ENCODE measurements around the gene SYNJ1. TPM values are rescaled to one million over a fixed set of nuclear protein-coding genes. Genes with fewer than 3 reads are reported as not detected.

The SYNJ1 gene
- total and polyA plus RNA-seq, 3 donors from 2014 or later, result 20.9 to 22.7 (median 22.2) TPM

DNA sequence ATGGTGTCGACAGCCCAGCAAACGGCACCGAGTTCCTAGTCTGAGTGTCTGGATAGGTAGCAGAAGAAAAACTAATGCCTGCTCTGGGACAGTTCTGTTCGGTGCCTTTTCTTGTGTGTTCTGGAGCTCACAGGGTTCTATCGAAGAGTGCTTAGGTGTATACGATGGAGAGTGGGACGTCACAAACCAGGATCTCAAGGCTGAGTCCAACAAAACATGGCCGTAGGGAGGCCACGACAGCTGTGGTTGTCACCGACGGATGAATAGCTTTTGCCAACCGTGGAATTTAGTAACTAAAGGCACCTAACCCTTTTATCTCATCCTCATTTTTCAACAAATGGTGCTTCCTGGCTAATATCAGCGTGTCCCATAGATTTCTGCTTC is 635 bp upstream of the SYNJ1 start:
- 2 to 3% methylated on average over 10 to 13 of the region's 13 CpGs for WGBS, 2 donors

DNA sequence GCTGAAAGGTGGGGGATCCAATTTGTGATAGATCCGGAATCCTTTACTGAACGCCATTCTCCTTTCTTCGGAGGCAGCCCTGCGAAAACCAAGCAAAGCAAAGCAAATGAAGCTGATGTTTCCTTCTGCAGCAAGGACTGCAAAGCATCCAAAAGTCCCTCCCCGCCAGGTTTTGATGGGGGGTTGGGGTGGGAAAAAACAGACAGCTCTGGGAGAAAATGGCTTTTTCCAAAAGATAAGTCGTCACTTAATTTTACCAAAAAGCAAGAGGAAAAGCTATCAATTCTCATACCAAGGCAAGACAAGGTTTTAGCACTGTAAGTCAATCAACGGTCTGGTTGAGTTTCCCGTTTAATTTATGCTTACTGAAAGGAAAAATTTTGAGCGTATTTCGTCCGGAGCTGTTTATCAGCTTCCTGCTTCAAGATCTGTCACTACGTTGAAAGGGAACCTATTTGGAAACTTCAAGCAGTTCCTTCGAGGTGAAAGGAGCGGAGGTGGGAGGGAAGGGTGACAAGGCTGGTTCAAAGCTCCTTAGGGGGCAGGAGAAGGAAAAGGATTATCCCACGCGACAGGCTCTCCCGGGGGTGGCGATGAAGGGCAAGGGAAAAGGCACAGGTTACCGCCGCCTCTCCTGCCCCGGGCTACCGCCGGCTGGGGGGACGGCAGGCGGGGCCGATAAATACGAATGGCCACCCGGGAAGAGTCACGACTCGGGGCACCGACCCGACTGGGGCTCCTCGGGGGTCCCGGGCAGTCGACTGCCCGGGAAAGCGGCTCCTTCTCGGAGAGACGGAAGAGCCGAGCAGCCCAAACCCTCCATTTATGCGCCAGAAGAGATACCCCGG is 750 bp downstream of the SYNJ1 start:
- Histone ChIP-seq H3K4me1 (no peaks in the 10 kb centered on the region), H3K27ac (peak overlapping the region; percentile 85 to 89), H3K4me3 (peak overlapping the region; percentile 73 to 99), H3K9me3 (no peaks in the 10 kb centered on the region), H3K27me3 (no peaks in the 10 kb centered on the region), H3K36me3 (ENCODE audit: low read depth, missing control alignments) (no peaks in the 10 kb centered on the region)
- no peak for TF ChIP-seq POLR2A (IDR thresholded peaks at IDR 0.05)
- TF ChIP-seq, protein P1, sequence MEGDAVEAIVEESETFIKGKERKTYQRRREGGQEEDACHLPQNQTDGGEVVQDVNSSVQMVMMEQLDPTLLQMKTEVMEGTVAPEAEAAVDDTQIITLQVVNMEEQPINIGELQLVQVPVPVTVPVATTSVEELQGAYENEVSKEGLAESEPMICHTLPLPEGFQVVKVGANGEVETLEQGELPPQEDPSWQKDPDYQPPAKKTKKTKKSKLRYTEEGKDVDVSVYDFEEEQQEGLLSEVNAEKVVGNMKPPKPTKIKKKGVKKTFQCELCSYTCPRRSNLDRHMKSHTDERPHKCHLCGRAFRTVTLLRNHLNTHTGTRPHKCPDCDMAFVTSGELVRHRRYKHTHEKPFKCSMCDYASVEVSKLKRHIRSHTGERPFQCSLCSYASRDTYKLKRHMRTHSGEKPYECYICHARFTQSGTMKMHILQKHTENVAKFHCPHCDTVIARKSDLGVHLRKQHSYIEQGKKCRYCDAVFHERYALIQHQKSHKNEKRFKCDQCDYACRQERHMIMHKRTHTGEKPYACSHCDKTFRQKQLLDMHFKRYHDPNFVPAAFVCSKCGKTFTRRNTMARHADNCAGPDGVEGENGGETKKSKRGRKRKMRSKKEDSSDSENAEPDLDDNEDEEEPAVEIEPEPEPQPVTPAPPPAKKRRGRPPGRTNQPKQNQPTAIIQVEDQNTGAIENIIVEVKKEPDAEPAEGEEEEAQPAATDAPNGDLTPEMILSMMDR (IDR thresholded peaks at IDR 0.05), result no peak
- DNase-seq, result peak; percentile 31
- WGBS, 2 donors, result 1% methylated on average over 41 to 42 of the region's 42 CpGs
- intact Hi-C loops (cut with DNase I; ENCODE audit: low total_unique reads), result no loop called here

More for the DNA sequence above, 635 bp upstream of the SYNJ1 start:
- Histone ChIP-seq H3K27me3 (no peaks in the 10 kb centered on the region), H3K4me1 (no peaks in the 10 kb centered on the region), H3K36me3 (ENCODE audit: low read depth, missing control alignments) (no peaks in the 10 kb centered on the region), H3K9me3 (no peaks in the 10 kb centered on the region), H3K27ac (peak overlapping the region; percentile 85 to 89), H3K4me3 (peak overlapping the region; percentile 73 to 99)
- intact Hi-C loops (cut with DNase I; ENCODE audit: low total_unique reads), result no loop called here
- no peak for DNase-seq
- TF ChIP-seq, protein P1 (IDR thresholded peaks at IDR 0.05), result no peak
- TF ChIP-seq POLR2A (IDR thresholded peaks at IDR 0.05), result no peak

DNA sequence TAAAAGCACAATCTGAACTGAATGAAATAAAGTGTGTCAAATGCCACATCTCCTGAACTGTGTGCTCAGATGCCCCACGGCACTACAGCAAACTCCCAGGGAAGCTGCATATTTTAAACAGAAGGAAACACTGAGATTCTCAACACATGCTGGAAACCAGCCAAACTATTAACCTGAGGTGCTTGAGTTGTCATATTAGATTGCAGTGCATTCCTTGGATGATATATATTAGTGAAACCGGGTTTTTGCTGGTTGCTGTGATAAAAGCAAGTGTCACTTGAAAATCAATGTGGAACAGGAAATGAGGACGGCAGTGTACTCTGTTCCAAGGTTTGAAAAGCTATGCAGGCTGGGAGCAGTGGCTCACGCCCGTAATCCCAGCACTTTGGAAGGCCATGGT is 8.7 kb downstream of the SYNJ1 start:
- no peaks in the 10 kb centered on the region for H3K4me1 ChIP-seq
- no peak overlapping the region for H3K4me3 ChIP-seq
- intact Hi-C loops (cut with DNase I; ENCODE audit: low total_unique reads), result no loop called here
- H3K9me3 ChIP-seq, result no peaks in the 10 kb centered on the region
- no peak overlapping the region for H3K27ac ChIP-seq
- WGBS, 2 donors, result 85 to 88% methylated on average over 5 of the region's 5 CpGs
- H3K27me3 ChIP-seq, result no peaks in the 10 kb centered on the region
- DNase-seq, result no peak
- H3K36me3 ChIP-seq (ENCODE audit: low read depth, missing control alignments), result no peaks in the 10 kb centered on the region
- TF ChIP-seq, protein P1 (IDR thresholded peaks at IDR 0.05), result no peak

DNA sequence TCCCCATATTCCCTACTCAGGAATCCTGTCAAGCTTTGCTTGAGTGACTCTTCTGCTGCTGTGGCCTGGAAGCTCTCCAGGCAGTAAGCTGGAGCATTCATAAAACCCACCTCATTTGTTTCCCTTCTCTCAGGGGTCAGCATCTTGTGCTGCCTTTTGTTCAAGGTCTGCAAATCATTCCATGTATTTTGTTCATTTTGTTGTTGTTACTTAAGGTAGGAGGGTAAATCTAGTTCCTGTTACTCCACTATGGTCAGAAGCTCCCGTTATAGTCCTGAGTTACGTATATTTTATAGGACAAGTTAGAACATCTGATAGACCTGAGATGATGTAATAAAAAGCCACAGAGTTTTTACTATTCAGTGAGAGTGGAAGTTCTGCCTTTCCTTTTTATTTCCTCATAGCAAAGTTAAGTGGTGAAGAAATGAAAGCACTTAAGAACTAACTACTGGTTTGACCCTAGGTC is 9.9 kb downstream of the SYNJ1 start:
- intact Hi-C loops (cut with DNase I; ENCODE audit: low total_unique reads), result no loop called here
- no peak for TF ChIP-seq POLR2A (IDR thresholded peaks at IDR 0.05)
- TF ChIP-seq, protein P1 (IDR thresholded peaks at IDR 0.05), result no peak
- DNase-seq, result no peak
- no peaks in the 10 kb centered on the region for H3K27me3 ChIP-seq
- H3K4me3 ChIP-seq, result no peak overlapping the region
- 88 to 90% methylated on average over 2 of the region's 2 CpGs for WGBS, 2 donors
- H3K36me3 ChIP-seq (ENCODE audit: low read depth, missing control alignments), result no peaks in the 10 kb centered on the region
- no peaks in the 10 kb centered on the region for H3K9me3 ChIP-seq
- H3K4me1 ChIP-seq, result no peaks in the 10 kb centered on the region
- H3K27ac ChIP-seq, result no peak overlapping the region

DNA sequence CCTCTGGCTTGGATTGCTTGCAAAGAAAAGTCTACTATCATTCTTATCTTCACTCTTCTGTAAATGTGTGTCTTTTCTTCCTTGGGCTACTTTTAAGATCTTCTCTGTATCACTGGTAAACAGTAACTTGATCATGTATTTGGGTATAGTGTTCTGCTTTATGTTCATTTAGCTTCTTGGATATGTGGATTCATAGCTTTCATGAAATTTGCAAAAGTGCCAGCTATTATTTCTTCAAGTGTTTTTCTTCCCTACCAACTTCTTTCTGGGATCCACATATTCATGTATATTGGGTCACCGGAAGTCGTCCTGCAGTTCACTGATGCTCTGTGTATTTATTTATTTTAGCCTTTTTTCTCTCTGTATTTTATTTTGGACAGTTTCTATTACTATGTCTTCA is 11.3 kb downstream of the SYNJ1 start:
- Histone ChIP-seq H3K27me3 (no peaks in the 10 kb centered on the region), H3K36me3 (ENCODE audit: low read depth, missing control alignments) (no peaks in the 10 kb centered on the region), H3K9me3 (no peaks in the 10 kb centered on the region), H3K4me1 (no peaks in the 10 kb centered on the region), H3K4me3 (no peak overlapping the region), H3K27ac (no peak overlapping the region)
- intact Hi-C loops (cut with DNase I; ENCODE audit: low total_unique reads), result no loop called here
- DNase-seq, result no peak
- WGBS, 2 donors, result 92 to 98% methylated on average over 2 of the region's 2 CpGs
- no peak for TF ChIP-seq POLR2A (IDR thresholded peaks at IDR 0.05)
- TF ChIP-seq, protein P1 (IDR thresholded peaks at IDR 0.05), result no peak
